HG03432 (cell line): ENCODE measurements around the gene ARHGAP30.
"Not testable (repeated sequence)": the region's sequence is repeated elsewhere in the genome, so short reads cannot be mapped to it uniquely, and the experiment has no call there.

Experiments used
- ATAC-seq: cut with Tn5 transposase; IDR thresholded peaks from one replicate; pipeline ENCODE4 v1.9.1; 2021; ENCODE audit warnings: mild to moderate bottlenecking, moderate library complexity; ENCODE audit not compliant: unreplicated experiment

ARHGAP30 gene

GRCh38 chr1:161018631-161018930 lies 51.1 kb downstream of the ARHGAP30 start:
- no peak for ATAC-seq

- no peak for ATAC-seq
Observed at GRCh38 chr1:161017756-161018630, 51.7 kb downstream of the ARHGAP30 start.

GRCh38 chr1:161017181-161017580 lies 52.5 kb downstream of the ARHGAP30 start:
- not testable (repeated sequence) for ATAC-seq

GRCh38 chr1:161016683-161017082 lies 53.0 kb downstream of the ARHGAP30 start:
- not testable (repeated sequence) for ATAC-seq

DNA sequence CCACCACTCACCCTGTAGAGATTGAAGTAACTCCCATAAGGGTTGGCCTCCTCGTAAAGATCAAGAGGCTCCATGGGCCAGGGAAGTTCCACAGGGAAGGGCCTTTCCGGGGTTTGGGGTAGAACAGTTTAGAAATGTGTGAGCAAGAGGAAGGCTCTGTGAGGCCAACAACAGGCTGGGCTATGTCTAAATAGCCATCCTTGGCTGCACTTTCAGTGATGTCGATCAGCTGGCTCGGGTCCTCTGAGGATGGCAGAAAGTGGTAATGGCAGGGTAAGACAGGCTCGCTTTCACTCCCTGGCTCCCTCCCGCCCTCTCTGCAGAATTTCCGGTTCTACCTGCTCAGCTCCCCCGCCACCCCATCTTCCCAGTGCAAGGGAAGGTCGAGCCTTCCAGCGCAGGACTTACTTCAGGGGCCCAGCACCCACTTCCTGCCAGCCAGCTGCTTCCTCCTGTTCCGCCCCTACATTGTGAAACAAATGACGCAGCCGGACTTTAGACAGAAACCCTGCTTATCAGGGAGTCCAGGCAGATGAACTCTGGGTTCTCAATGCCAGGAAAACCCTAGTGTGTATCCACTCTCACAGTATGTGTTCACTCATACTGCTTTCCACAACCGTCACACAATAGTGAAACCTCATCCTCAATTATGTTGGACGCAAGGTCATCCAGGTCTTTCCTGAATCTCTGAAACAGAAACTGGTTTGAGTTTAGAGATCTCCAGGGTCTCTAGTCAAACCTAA lies 56.0 kb downstream of the ARHGAP30 start:
- ATAC-seq = peak; percentile 94

- ATAC-seq = no peak
Observed at GRCh38 chr1:161013131-161013487, 56.6 kb downstream of the ARHGAP30 start.

- ATAC-seq = no peak
Observed at GRCh38 chr1:161012420-161012819, 57.3 kb downstream of the ARHGAP30 start.

GRCh38 chr1:161009602-161010211 lies 60.0 kb downstream of the ARHGAP30 start:
- ATAC-seq = no peak

- ATAC-seq = no peak
Observed at GRCh38 chr1:161008869-161009510, 60.7 kb downstream of the ARHGAP30 start.

DNA sequence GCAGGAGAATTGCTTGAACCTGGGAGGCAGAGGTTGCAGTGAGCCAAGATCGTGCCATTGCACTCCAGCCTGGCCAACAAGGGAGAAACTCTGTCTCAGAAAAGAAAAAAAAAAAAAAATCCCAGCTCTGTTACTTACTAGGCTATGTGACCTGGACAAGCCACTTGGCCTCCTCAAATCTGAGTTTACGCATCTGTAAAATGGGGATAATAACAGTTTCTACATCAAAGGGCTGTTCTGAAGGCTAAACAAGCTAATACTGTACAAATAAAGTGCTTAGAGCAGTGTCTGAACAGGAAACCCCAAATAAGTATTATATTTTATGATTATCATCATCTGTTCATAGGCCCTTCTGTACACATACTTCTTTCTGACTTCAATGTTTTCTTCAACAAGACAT lies 62.3 kb downstream of the ARHGAP30 start:
- no peak for ATAC-seq

DNA sequence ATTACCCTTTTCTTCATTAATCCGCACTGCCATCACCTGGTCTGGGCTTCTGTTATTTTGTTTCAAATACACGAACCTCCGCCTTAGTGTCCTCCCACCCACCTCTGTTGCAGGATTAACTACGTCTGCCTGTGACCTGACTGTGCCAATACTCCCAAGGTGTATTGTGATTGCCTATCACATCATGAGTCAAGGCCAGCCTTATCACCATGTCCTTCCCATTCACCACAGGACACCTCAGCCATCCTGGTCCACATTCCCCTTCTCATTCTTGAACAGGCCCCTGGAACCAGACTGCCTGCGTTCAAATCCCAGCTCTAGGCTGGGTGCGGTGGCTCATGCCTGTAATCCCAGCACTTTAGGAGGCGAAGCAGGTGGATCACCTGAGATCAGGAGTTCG lies 63.1 kb downstream of the ARHGAP30 start:
- no peak for ATAC-seq

DNA sequence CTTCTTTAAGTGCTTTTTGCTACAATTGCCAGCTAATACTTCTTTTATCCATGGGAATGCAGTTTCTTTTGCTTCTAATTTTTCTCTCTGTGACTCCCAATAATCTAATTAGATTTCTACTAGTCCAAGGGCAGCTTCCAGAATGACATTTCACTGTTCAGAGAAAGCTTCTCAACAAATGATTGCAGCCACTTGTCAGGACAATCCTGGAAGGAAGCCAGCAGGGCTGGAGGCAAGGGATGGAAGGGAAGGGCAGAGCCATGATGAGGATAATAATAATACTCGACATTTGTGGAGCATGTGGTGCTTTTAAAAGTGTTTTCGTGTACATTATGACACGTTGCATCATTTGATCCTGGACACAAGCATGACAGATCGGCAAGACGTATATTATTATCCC lies 68.2 kb downstream of the ARHGAP30 start:
- ATAC-seq = no peak

- no peak for ATAC-seq
Observed at GRCh38 chr1:161000736-161001480, 68.8 kb downstream of the ARHGAP30 start.

GRCh38 chr1:160999376-160999775 lies 70.3 kb downstream of the ARHGAP30 start:
- no peak for ATAC-seq

DNA sequence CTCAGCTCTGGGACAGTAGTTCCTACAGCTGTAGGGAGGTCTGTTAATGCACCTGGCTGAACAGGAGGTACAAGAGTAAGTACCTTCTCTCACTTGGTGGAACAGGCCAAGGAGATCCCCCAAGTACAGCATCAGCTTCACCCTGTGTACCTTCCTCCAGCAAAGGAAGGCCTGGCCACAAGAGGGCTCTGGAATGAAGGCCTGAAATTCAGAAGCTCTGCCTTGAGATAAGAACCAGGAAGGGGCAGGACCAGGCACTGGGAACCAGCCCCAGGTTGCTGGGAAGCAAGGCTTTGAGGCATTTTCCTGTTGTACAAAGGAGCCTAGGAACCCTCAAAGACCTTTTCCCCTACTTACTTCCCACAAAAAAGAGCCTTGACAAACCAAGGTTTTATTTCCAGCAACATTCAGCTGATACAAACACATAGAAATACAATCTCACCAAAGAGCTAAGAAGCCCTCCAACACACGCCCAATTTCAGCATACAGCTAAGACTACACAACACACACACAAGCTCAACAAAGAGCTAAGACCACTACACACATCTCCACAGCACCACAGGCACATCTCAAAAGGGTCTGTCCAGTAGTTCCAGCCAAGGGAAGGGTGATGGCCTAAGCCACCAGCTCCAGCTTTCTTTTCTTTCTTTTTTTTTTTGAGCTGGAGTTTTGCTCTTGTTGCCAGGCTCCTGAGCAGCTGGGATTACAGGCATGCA lies 72.2 kb downstream of the ARHGAP30 start:
- ATAC-seq = peak; percentile 60
